Measurements from ENCODE around the gene DEPP1.

DNA sequence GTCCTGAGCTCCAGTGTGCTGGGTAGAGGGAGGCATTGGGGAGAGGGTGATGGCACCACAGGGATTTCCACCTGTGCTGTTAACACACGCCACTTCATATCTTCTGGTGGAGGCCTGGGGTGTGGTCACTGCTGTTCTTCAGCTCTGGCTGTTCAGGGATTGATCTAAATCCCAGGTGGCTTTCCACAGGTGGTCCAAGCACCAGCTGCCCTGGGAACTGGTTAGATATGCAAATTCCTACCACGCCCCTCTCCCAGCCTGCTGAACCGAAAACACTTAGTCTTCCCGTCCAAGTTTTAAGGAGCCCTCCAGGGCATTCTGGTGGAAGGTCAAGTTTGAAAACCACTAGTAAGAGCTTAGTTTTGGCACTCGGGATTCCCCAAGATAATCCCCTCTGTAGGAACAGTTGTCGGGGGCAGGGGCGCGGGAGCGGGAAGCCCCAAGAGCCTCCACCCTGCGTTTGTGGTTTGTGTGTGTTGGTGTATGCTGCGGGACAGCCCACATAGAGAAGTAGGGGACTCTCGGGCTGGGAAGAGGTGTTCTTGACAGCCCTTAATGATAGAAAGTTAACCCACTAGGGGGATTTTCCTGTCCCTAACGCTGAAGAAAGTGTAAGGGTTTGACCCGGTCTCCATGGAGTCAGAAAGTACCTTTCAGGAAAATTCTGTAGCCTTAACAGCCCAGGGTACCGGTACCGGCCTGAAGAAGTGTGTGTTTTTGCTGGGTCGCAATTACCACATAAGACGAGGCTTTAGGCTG, 5.1 kb downstream of the DEPP1 start:
- TF ChIP-seq CTCF (IDR thresholded peaks at IDR 0.05) (no peak), POLR2A (IDR thresholded peaks at IDR 0.05) (no peak)

All from lower leg skin (tissue), 3 donors.